NCI-H1417 treated with DMSO at 0.1 percent for 48 hours (cell line): ENCODE measurements around the gene SLC25A21.

ENCODE experiments used
- DNase-seq: peaks from one replicate; lab custom pipeline; 2025; lab: John Stamatoyannopoulos, UW

SLC25A21 gene

GRCh38 chr14:36647824-36648753 is 524.3 kb downstream of the SLC25A21 start:
- no peak for DNase-seq

DNA sequence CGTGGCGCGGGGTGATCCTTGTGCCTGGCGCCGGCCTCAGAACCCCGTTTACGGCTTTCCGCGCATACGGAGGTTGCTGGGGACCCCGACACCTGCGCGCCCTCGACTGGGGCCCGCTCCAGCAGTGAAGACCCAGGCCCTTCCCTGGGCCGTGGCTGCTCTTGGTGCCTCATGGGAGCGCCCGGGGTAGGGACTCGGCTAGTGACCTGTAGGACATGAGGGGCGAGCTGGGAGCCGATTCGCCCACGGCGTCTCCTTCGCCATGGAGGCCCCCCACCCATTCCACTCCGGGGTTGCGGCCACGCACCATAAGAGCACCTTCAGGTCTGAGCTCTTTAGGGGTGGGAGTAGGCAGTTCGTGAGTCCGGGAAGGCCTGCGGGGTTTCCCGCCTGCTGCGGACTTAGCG is 525.0 kb downstream of the SLC25A21 start:
- peak; percentile 53 for DNase-seq

DNA sequence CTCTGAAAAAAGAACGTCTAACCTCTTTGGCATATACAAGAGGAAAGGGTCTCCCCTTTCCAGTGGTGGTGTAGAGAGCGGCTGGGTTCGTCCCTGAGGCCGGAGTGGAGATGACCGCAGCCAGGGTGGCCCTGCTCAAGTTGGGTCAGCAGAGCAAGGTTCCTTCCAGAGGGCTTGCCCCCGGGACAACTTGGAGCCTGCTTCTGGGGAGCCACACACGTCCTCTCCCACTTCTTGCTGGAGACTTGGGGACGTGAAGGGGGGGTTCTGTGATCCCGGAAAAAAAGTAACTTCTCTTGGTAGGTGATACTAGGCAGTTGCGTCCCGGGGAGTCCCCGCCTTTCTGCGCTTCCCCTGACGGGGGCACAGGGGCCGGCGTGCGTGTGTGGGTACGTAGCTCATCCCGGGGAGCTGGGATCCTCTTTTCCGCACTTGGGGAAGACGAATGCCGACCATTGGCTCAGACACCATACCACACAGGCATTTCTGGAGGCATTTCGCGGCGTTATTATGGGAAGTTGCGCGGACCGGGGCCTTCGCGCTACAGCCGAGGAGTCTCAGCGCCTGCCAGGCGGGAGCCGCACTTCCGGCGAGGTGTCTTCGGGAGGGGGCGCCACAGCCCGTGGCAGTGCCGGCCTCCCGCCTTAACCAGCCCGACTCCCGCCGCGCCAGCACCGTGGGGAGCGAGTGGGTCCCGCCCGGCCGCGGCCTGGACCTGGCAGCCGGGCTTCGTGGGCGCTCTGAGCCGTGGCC is 525.6 kb downstream of the SLC25A21 start:
- no peak for DNase-seq

DNA sequence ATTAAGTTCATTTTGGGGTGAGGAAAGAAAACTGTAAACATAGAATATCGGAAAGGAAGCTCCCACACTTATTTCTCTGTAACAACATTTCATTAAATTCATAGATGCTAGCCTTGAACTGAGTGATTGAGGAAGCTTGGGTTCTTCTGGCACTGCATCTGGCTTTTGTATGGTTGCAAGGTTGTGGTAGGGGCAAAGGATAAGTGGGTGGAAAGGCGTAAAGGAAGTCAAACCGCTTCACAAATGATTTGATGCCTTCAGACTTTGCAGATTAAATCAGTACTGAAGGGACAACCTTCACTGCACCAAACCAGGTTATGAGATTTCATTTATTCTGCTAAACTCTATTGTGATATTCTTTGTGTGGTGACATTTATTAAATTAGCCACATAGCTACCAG is 538.8 kb downstream of the SLC25A21 start:
- DNase-seq = no peak
